Measurements from ENCODE around the gene KDM3B. TPM values are rescaled to one million over a fixed set of nuclear protein-coding genes. Genes with fewer than 3 reads are reported as not detected.
"Not testable (repeated sequence)": the region's sequence is repeated elsewhere in the genome, so short reads cannot be mapped to it uniquely, and the experiment has no call there.

Gene KDM3B
- total and polyA plus RNA-seq, 12 donors = 23.2 to 68.4 (median 49.4) TPM

GRCh38 chr5:138315751-138316278 lies 36.7 kb upstream of the KDM3B start:
- Histone ChIP-seq H3K36me3 (replicated peaks in 1 of 2) (no peaks in the 10 kb centered on the region), H3K4me3 (no peak overlapping the region), H3K9me3 (replicated peaks in 1 of 3) (no peaks in the 10 kb centered on the region), H3K27ac (no peak overlapping the region), H3K4me1 (replicated peaks in 1 of 2) (no peaks in the 10 kb centered on the region), H3K27me3 (no peaks in the 10 kb centered on the region)
- 86 to 100% (median 96%) methylated on average over 2 to 7 of the region's 7 CpGs for WGBS, 4 donors
- intact Hi-C loops (cut with DNase I) = no loop called here
- no peak for TF ChIP-seq POLR2A (IDR thresholded peaks at IDR 0.05)
- TF ChIP-seq, protein P1, sequence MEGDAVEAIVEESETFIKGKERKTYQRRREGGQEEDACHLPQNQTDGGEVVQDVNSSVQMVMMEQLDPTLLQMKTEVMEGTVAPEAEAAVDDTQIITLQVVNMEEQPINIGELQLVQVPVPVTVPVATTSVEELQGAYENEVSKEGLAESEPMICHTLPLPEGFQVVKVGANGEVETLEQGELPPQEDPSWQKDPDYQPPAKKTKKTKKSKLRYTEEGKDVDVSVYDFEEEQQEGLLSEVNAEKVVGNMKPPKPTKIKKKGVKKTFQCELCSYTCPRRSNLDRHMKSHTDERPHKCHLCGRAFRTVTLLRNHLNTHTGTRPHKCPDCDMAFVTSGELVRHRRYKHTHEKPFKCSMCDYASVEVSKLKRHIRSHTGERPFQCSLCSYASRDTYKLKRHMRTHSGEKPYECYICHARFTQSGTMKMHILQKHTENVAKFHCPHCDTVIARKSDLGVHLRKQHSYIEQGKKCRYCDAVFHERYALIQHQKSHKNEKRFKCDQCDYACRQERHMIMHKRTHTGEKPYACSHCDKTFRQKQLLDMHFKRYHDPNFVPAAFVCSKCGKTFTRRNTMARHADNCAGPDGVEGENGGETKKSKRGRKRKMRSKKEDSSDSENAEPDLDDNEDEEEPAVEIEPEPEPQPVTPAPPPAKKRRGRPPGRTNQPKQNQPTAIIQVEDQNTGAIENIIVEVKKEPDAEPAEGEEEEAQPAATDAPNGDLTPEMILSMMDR (IDR thresholded peaks at IDR 0.05) = no peak
- no peak for DNase-seq

DNA sequence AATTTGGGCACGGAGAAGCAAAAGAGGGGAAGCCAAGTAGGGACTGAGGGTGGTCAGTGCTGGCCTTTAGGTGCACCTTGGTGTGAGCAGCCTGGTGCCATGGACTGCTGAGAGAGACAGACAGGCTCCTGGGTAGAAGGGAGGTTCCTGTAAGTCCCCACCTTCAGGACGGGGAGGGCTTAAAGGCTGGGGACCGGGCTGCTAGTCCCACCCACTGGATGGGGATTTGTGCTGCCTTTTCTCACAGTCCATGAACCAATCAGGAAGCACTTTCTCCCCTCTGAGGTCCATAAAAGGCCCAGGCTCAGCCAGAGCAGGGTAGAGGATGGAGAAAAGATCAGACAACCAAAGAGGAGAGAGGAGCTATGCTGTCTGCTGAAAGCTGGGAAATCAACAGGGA lies 36.1 kb upstream of the KDM3B start:
- TF ChIP-seq, protein P1 (IDR thresholded peaks at IDR 0.05) = no peak
- no peak for TF ChIP-seq POLR2A (IDR thresholded peaks at IDR 0.05)
- H3K9me3 ChIP-seq (replicated peaks in 1 of 3) = no peaks in the 10 kb centered on the region
- no peaks in the 10 kb centered on the region for H3K36me3 ChIP-seq (replicated peaks in 1 of 2)
- H3K4me3 ChIP-seq = no peak overlapping the region
- no peak overlapping the region for H3K27ac ChIP-seq
- DNase-seq = no peak
- H3K27me3 ChIP-seq = no peaks in the 10 kb centered on the region
- intact Hi-C loops (cut with DNase I) = no loop called here
- H3K4me1 ChIP-seq (replicated peaks in 1 of 2) = no peaks in the 10 kb centered on the region
- WGBS, 4 donors = 60 to 97% (median 93%) methylated on average over 2 to 3 of the region's 3 CpGs

DNA sequence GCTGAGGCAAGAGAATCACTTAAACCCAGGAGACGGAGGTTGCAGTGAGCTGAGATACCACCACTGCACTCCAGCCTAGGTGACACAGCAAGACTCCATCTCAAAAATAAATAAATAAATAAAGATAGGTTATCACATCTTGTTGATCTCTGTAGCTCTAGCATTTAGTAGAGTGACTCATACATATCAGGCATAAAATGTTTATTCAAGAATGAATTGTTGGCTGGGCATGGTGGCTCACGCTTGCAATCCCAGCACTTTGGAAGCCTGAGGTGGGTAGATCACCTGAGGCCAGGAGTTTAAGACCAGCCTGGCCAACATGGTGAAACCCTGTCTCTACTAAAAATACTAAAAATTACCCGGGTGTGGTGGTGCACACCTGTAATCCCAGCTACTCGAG lies 34.3 kb upstream of the KDM3B start:
- WGBS, 4 donors = 93 to 98% (median 95%) methylated on average over 4 of the region's 4 CpGs
- H3K27me3 ChIP-seq; H3K36me3 ChIP-seq (replicated peaks in 1 of 2); H3K4me1 ChIP-seq (replicated peaks in 1 of 2); H3K27ac ChIP-seq; DNase-seq; H3K4me3 ChIP-seq; H3K9me3 ChIP-seq (replicated peaks in 1 of 3); intact Hi-C loops (cut with DNase I): not testable (repeated sequence)

- no peak for DNase-seq
- H3K27me3 ChIP-seq = no peaks in the 10 kb centered on the region
- H3K27ac ChIP-seq = no peak overlapping the region
- H3K9me3 ChIP-seq (replicated peaks in 1 of 3) = no peaks in the 10 kb centered on the region
- TF ChIP-seq, protein P1 (IDR thresholded peaks at IDR 0.05) = no peak
- no peak for TF ChIP-seq POLR2A (IDR thresholded peaks at IDR 0.05)
- no peaks in the 10 kb centered on the region for H3K36me3 ChIP-seq (replicated peaks in 1 of 2)
- peaks cover 0 to 13% of the 10 kb centered on the region in 2 donors for H3K4me1 ChIP-seq (replicated peaks in 1 of 2)
- H3K4me3 ChIP-seq = peak overlapping the region in 2 of 4 donors; percentile 18 to 50
- 3 to 4% (median 4%) methylated on average over 10 to 12 of the region's 12 CpGs for WGBS, 4 donors
- intact Hi-C loops (cut with DNase I) = no loop called here
These were observed 21.6 kb upstream of the KDM3B start for GRCh38 chr5:138330813-138331448.

Measured in adrenal gland (tissue), 12 donors.